ENCODE data around the gene WARS2.

- TF ChIP-seq CTCF (IDR thresholded peaks at IDR 0.05) (no peak), ZFX (IDR thresholded peaks at IDR 0.05; ENCODE audit: borderline replicate concordance) (no peak)
Measured at GRCh38 chr1:118982821-118983557, 157.5 kb downstream of the WARS2 start.
